WERI-Rb-1 (cell line): ENCODE measurements around the gene DNAH1.

Experiments used
- DNase-seq: peaks from one replicate; pipeline ENCODE4 v3.0.0-alpha.2; 2020
- H3K27ac ChIP-seq: fragments of 250-450 bp; sonication (Bioruptor Pico); 2 replicates; pipeline ENCODE4 v1.5.1; 2020; ENCODE audit warnings: mild to moderate bottlenecking, moderate library complexity
- H3K27me3 ChIP-seq: fragments of 250-450 bp; sonication (Bioruptor Pico); 2 replicates; pipeline ENCODE4 v1.5.1; 2021; ENCODE audit warnings: mild to moderate bottlenecking, low read depth, moderate library complexity; ENCODE audit not compliant: insufficient read depth, severe bottlenecking
- H3K36me3 ChIP-seq: fragments of 250-450 bp; sonication (Bioruptor Pico); 2 replicates; pipeline ENCODE4 v1.5.1; 2020; ENCODE audit warnings: mild to moderate bottlenecking, moderate library complexity
- H3K4me3 ChIP-seq: 2 replicates; pipeline ENCODE4 v1.5.1; 2011; ENCODE audit warnings: low read depth, mild to moderate bottlenecking, control low read depth, low read length
- H3K9me3 ChIP-seq: fragments of 250-450 bp; sonication (Bioruptor Pico); 2 replicates; pipeline ENCODE4 v1.5.1; 2021; ENCODE audit warnings: mild to moderate bottlenecking, moderate library complexity; ENCODE audit not compliant: severe bottlenecking
- CTCF ChIP-seq: IDR thresholded peaks from 2 replicates; pipeline ENCODE4 v1.5.1; 2011; ENCODE audit warnings: low read depth, mild to moderate bottlenecking, control low read depth, inconsistent platforms, low read length

The DNAH1 gene

GRCh38 chr3:52396011-52396906 lies 80.1 kb downstream of the DNAH1 start:
- Histone ChIP-seq H3K36me3 (peaks cover 14% of the 10 kb centered on the region), H3K4me3 (no peak overlapping the region), H3K27me3 (no peaks in the 10 kb centered on the region), H3K9me3 (no peaks in the 10 kb centered on the region), H3K27ac (no peak overlapping the region)
- TF ChIP-seq CTCF: no peak
- no peak for DNase-seq

- no peaks in the 10 kb centered on the region for H3K27me3 ChIP-seq
- H3K4me3 ChIP-seq: no peak overlapping the region
- peaks cover 22% of the 10 kb centered on the region for H3K36me3 ChIP-seq
- DNase-seq: no peak
- H3K27ac ChIP-seq: no peak overlapping the region
- TF ChIP-seq CTCF: no peak
- no peaks in the 10 kb centered on the region for H3K9me3 ChIP-seq
Measured at GRCh38 chr3:52396907-52397591, 80.9 kb downstream of the DNAH1 start.

- H3K4me3 ChIP-seq: no peak overlapping the region
- DNase-seq: no peak
- TF ChIP-seq CTCF: no peak
- H3K9me3 ChIP-seq: no peaks in the 10 kb centered on the region
- H3K27me3 ChIP-seq: no peaks in the 10 kb centered on the region
- H3K27ac ChIP-seq: no peak overlapping the region
- H3K36me3 ChIP-seq: peaks cover 30% of the 10 kb centered on the region
Measured at GRCh38 chr3:52397676-52398399, 81.7 kb downstream of the DNAH1 start.

- TF ChIP-seq CTCF: no peak
- Histone ChIP-seq H3K9me3 (no peaks in the 10 kb centered on the region), H3K36me3 (peaks cover 38% of the 10 kb centered on the region), H3K27me3 (no peaks in the 10 kb centered on the region), H3K4me3 (no peak overlapping the region), H3K27ac (no peak overlapping the region)
- DNase-seq: no peak
Measured at GRCh38 chr3:52398670-52399081, 82.6 kb downstream of the DNAH1 start.

- H3K36me3 ChIP-seq: peaks cover 43% of the 10 kb centered on the region
- no peak for DNase-seq
- no peak for TF ChIP-seq CTCF
- H3K27me3 ChIP-seq: no peaks in the 10 kb centered on the region
- no peak overlapping the region for H3K27ac ChIP-seq
- H3K4me3 ChIP-seq: no peak overlapping the region
- H3K9me3 ChIP-seq: no peaks in the 10 kb centered on the region
Measured at GRCh38 chr3:52399131-52399530, 83.0 kb downstream of the DNAH1 start.
